Activated CD4-positive, CD25-positive, alpha-beta regulatory T cell treated with anti-CD3 and anti-CD28 coated beads, Interleukin-2, amount 50 U/mL, for 72 hours (primary cell): Measurements from ENCODE around the gene ZAR1.
"Not testable (repeated sequence)": the region's sequence is repeated elsewhere in the genome, so short reads cannot be mapped to it uniquely, and the experiment has no call there.

Experiments used
- DNase-seq: peaks from one replicate; pipeline ENCODE4 v3.0.0; 2021

Gene ZAR1

GRCh38 chr4:48490012-48490679, at the start of gene ZAR1:
ZAR1 (plus strand) TSS chr4:48490252; CDS start chr4:48490292, 40 bp downstream.
- no peak for DNase-seq

- DNase-seq: not testable (repeated sequence)
These were observed 49.1 kb upstream of the ZAR1 start for GRCh38 chr4:48440914-48441313.

GRCh38 chr4:48445704-48446103, 44.3 kb upstream of the ZAR1 start:
- no peak for DNase-seq

GRCh38 chr4:48446642-48447041, 43.4 kb upstream of the ZAR1 start:
- DNase-seq: no peak

GRCh38 chr4:48449151-48449550, 40.9 kb upstream of the ZAR1 start:
- no peak for DNase-seq

GRCh38 chr4:48450740-48451139, 39.3 kb upstream of the ZAR1 start:
- no peak for DNase-seq

GRCh38 chr4:48451656-48452055, 38.4 kb upstream of the ZAR1 start:
- not testable (repeated sequence) for DNase-seq

GRCh38 chr4:48454591-48454990, 35.5 kb upstream of the ZAR1 start:
- no peak for DNase-seq

GRCh38 chr4:48461000-48461399, 29.1 kb upstream of the ZAR1 start:
- DNase-seq: no peak

GRCh38 chr4:48462363-48462762, 27.7 kb upstream of the ZAR1 start:
- DNase-seq: no peak

GRCh38 chr4:48467442-48467841, 22.6 kb upstream of the ZAR1 start:
- DNase-seq: no peak

- no peak for DNase-seq
These were observed 22.2 kb upstream of the ZAR1 start for GRCh38 chr4:48467891-48468290.

- DNase-seq: no peak
These were observed 19.9 kb upstream of the ZAR1 start for GRCh38 chr4:48470137-48470536.

GRCh38 chr4:48470570-48470969, 19.5 kb upstream of the ZAR1 start:
- DNase-seq: no peak

- DNase-seq: no peak
These were observed 17.3 kb upstream of the ZAR1 start for GRCh38 chr4:48472794-48473193.

- DNase-seq: no peak
These were observed 14.3 kb upstream of the ZAR1 start for GRCh38 chr4:48475770-48476169.

GRCh38 chr4:48478273-48478672, 11.8 kb upstream of the ZAR1 start:
- DNase-seq: no peak

GRCh38 chr4:48481581-48481980, 8.5 kb upstream of the ZAR1 start:
- DNase-seq: no peak

GRCh38 chr4:48483006-48483776, 6.9 kb upstream of the ZAR1 start, which contains the start of gene SLC10A4:
SLC10A4 (plus strand) TSS chr4:48483343; CDS start chr4:48483562, 219 bp downstream.
- DNase-seq: no peak

GRCh38 chr4:48483777-48484493, 6.1 kb upstream of the ZAR1 start:
- no peak for DNase-seq

- no peak for DNase-seq
These were observed 5.4 kb upstream of the ZAR1 start for GRCh38 chr4:48484494-48485168.

- no peak for DNase-seq
These were observed 405 bp upstream of the ZAR1 start for GRCh38 chr4:48489683-48490011.
